ENCODE results near the gene THSD7B. TPM values are rescaled to one million over a fixed set of nuclear protein-coding genes. Genes with fewer than 3 reads are reported as not detected.
"Not testable (repeated sequence)": the region's sequence is repeated elsewhere in the genome, so short reads cannot be mapped to it uniquely, and the experiment has no call there.

The THSD7B gene
- polyA plus RNA-seq (ENCODE audit: low read depth in 6 of 6), result under 1 TPM in 1 of 6 donors, not detected in 5; 0.09 TPM

- H3K4me1 Mint-ChIP-seq, result peaks cover 8 to 11% (median 9%) of the 10 kb centered on the region in 3 donors
- peaks cover 0 to 17% (median 2%) of the 10 kb centered on the region in 7 donors for H3K9me3 Mint-ChIP-seq
- peak within 1 kb of the TSS in 5 of 8 donors; percentile 12 to 72 (median 29) for H3K4me3 Mint-ChIP-seq
- DNase-seq (no peak), ATAC-seq (ENCODE audit: low read depth in 2 of 2) (no peak)
- no peak within 1 kb of the TSS for H3K27ac Mint-ChIP-seq
- peaks cover 0 to 25% of the 10 kb centered on the region in 2 donors for H3K36me3 Mint-ChIP-seq
- peaks cover 42 to 80% (median 71%) of the 10 kb centered on the region in 3 donors for H3K27me3 Mint-ChIP-seq
Measured at GRCh38 chr2:136765256-136766072, at the start of gene THSD7B. THSD7B (plus strand) TSS chr2:136765545; CDS start chr2:136882179, 116,634 bp downstream.

GRCh38 chr2:136718273-136718672 lies 47.1 kb upstream of the THSD7B start:
- Mint-ChIP-seq H3K4me3 (no peak overlapping the region), H3K4me1 (no peaks in the 10 kb centered on the region), H3K27me3 (peaks cover 0 to 10% (median 4%) of the 10 kb centered on the region in 3 donors), H3K27ac (no peak overlapping the region), H3K9me3 (peaks cover 0 to 20% (median 3%) of the 10 kb centered on the region in 7 donors), H3K36me3 (no peaks in the 10 kb centered on the region)
- ATAC-seq (ENCODE audit: low read depth in 2 of 2), result no peak
- no peak for DNase-seq

- no peak overlapping the region for H3K4me3 Mint-ChIP-seq
- DNase-seq (no peak), ATAC-seq (ENCODE audit: low read depth in 2 of 2) (no peak)
- H3K36me3 Mint-ChIP-seq, result no peaks in the 10 kb centered on the region
- H3K4me1 Mint-ChIP-seq, result no peaks in the 10 kb centered on the region
- H3K9me3 Mint-ChIP-seq, result peaks cover 3 to 24% (median 5%) of the 10 kb centered on the region in 7 donors
- H3K27me3 Mint-ChIP-seq, result peaks cover 0 to 8% (median 5%) of the 10 kb centered on the region in 3 donors
- no peak overlapping the region for H3K27ac Mint-ChIP-seq
Measured at GRCh38 chr2:136727973-136728699, 37.2 kb upstream of the THSD7B start.

- H3K4me1 Mint-ChIP-seq, result no peaks in the 10 kb centered on the region
- no peak for DNase-seq
- no peak overlapping the region for H3K4me3 Mint-ChIP-seq
- no peak overlapping the region for H3K27ac Mint-ChIP-seq
- H3K27me3 Mint-ChIP-seq, result peaks cover 4 to 12% (median 6%) of the 10 kb centered on the region in 3 donors
- no peaks in the 10 kb centered on the region for H3K36me3 Mint-ChIP-seq
- no peak for ATAC-seq (ENCODE audit: low read depth in 2 of 2)
- peaks cover 0 to 5% (median 3%) of the 10 kb centered on the region in 7 donors for H3K9me3 Mint-ChIP-seq
Measured at GRCh38 chr2:136736236-136736635, 29.1 kb upstream of the THSD7B start.

GRCh38 chr2:136738044-136738443 lies 27.3 kb upstream of the THSD7B start:
- Mint-ChIP-seq H3K27me3 (peaks cover 4 to 8% (median 6%) of the 10 kb centered on the region in 3 donors), H3K9me3 (peaks cover 0 to 3% (median 0%) of the 10 kb centered on the region in 7 donors), H3K4me1 (no peaks in the 10 kb centered on the region), H3K4me3 (no peak overlapping the region), H3K36me3 (no peaks in the 10 kb centered on the region), H3K27ac (no peak overlapping the region)
- ATAC-seq (ENCODE audit: low read depth in 2 of 2) (no peak), DNase-seq (no peak)

- DNase-seq (no peak), ATAC-seq (ENCODE audit: low read depth in 2 of 2) (no peak)
- Mint-ChIP-seq H3K4me1 (no peaks in the 10 kb centered on the region), H3K9me3 (peaks cover 0 to 4% (median 0%) of the 10 kb centered on the region in 7 donors), H3K4me3 (no peak overlapping the region), H3K36me3 (no peaks in the 10 kb centered on the region), H3K27me3 (peaks cover 3 to 16% (median 6%) of the 10 kb centered on the region in 3 donors), H3K27ac (no peak overlapping the region)
Measured at GRCh38 chr2:136741471-136741870, 23.9 kb upstream of the THSD7B start.

- H3K36me3 Mint-ChIP-seq, result no peaks in the 10 kb centered on the region
- H3K27me3 Mint-ChIP-seq, result peaks cover 9 to 13% (median 10%) of the 10 kb centered on the region in 3 donors
- no peak for ATAC-seq (ENCODE audit: low read depth in 2 of 2)
- no peak for DNase-seq
- no peak overlapping the region for H3K4me3 Mint-ChIP-seq
- H3K27ac Mint-ChIP-seq, result no peak overlapping the region
- peaks cover 0 to 4% (median 2%) of the 10 kb centered on the region in 7 donors for H3K9me3 Mint-ChIP-seq
- no peaks in the 10 kb centered on the region for H3K4me1 Mint-ChIP-seq
Measured at GRCh38 chr2:136750065-136750464, 15.3 kb upstream of the THSD7B start.

GRCh38 chr2:136751406-136751805 lies 13.9 kb upstream of the THSD7B start:
- Mint-ChIP-seq H3K4me3 (no peak overlapping the region), H3K9me3 (peaks cover 0 to 7% (median 2%) of the 10 kb centered on the region in 7 donors), H3K4me1 (no peaks in the 10 kb centered on the region), H3K27ac (no peak overlapping the region), H3K27me3 (peaks cover 7 to 13% (median 9%) of the 10 kb centered on the region in 3 donors), H3K36me3 (no peaks in the 10 kb centered on the region)
- DNase-seq (no peak), ATAC-seq (ENCODE audit: low read depth in 2 of 2) (no peak)

GRCh38 chr2:136758504-136758903 lies 6.8 kb upstream of the THSD7B start:
- Mint-ChIP-seq H3K9me3 (peaks cover 0 to 25% (median 4%) of the 10 kb centered on the region in 7 donors), H3K36me3 (peaks cover 0 to 21% of the 10 kb centered on the region in 2 donors), H3K27me3 (peaks cover 20 to 39% (median 23%) of the 10 kb centered on the region in 3 donors)
- H3K27ac Mint-ChIP-seq; H3K4me1 Mint-ChIP-seq; H3K4me3 Mint-ChIP-seq; ATAC-seq (ENCODE audit: low read depth in 2 of 2); DNase-seq: not testable (repeated sequence)

- ATAC-seq (ENCODE audit: low read depth in 2 of 2) (no peak), DNase-seq (no peak)
- H3K36me3 Mint-ChIP-seq, result peaks cover 0 to 25% of the 10 kb centered on the region in 2 donors
- peaks cover 0 to 18% (median 3%) of the 10 kb centered on the region in 7 donors for H3K9me3 Mint-ChIP-seq
- H3K27me3 Mint-ChIP-seq, result peaks cover 46 to 81% (median 71%) of the 10 kb centered on the region in 3 donors
- H3K27ac Mint-ChIP-seq, result no peak overlapping the region
- H3K4me3 Mint-ChIP-seq, result peak overlapping the region in 2 of 8 donors; percentile 31 to 72
- peaks cover 8 to 11% (median 9%) of the 10 kb centered on the region in 3 donors for H3K4me1 Mint-ChIP-seq
Measured at GRCh38 chr2:136764452-136765255, 691 bp upstream of the THSD7B start.

GRCh38 chr2:136766073-136766404 lies 694 bp downstream of the THSD7B start:
- peaks cover 8 to 11% (median 9%) of the 10 kb centered on the region in 3 donors for H3K4me1 Mint-ChIP-seq
- peaks cover 0 to 16% (median 2%) of the 10 kb centered on the region in 7 donors for H3K9me3 Mint-ChIP-seq
- peaks cover 0 to 25% of the 10 kb centered on the region in 2 donors for H3K36me3 Mint-ChIP-seq
- no peak for DNase-seq
- no peak overlapping the region for H3K27ac Mint-ChIP-seq
- peak overlapping the region in 2 of 8 donors; percentile 12 to 24 for H3K4me3 Mint-ChIP-seq
- H3K27me3 Mint-ChIP-seq, result peaks cover 42 to 75% (median 68%) of the 10 kb centered on the region in 3 donors
- ATAC-seq (ENCODE audit: low read depth in 2 of 2), result no peak

GRCh38 chr2:136767030-136767429 lies 1.7 kb downstream of the THSD7B start:
- ATAC-seq (ENCODE audit: low read depth in 2 of 2) (no peak), DNase-seq (no peak)
- peaks cover 8 to 11% (median 9%) of the 10 kb centered on the region in 3 donors for H3K4me1 Mint-ChIP-seq
- H3K27me3 Mint-ChIP-seq, result peaks cover 37 to 70% (median 66%) of the 10 kb centered on the region in 3 donors
- H3K9me3 Mint-ChIP-seq, result peaks cover 0 to 12% (median 2%) of the 10 kb centered on the region in 7 donors
- H3K4me3 Mint-ChIP-seq, result no peak overlapping the region
- no peak overlapping the region for H3K27ac Mint-ChIP-seq
- H3K36me3 Mint-ChIP-seq, result peaks cover 0 to 22% of the 10 kb centered on the region in 2 donors

GRCh38 chr2:136769871-136770270 lies 4.5 kb downstream of the THSD7B start:
- Mint-ChIP-seq H3K27ac (no peak overlapping the region), H3K4me1 (peaks cover 1 to 4% (median 3%) of the 10 kb centered on the region in 3 donors), H3K9me3 (peaks cover 0 to 7% (median 2%) of the 10 kb centered on the region in 7 donors), H3K36me3 (peaks cover 0 to 7% of the 10 kb centered on the region in 2 donors), H3K4me3 (no peak overlapping the region), H3K27me3 (peaks cover 26 to 42% (median 41%) of the 10 kb centered on the region in 3 donors)
- DNase-seq, result no peak
- no peak for ATAC-seq (ENCODE audit: low read depth in 2 of 2)
